Endothelial cell of umbilical vein (primary cell): ENCODE results near the gene CDYL.

ENCODE experiments used
- EZH2 ChIP-seq: IDR thresholded peaks from 2 replicates; pipeline ENCODE4 v1.6.1; 2012; ENCODE audit warnings: borderline replicate concordance, low read depth, mild to moderate bottlenecking, moderate library complexity, low read length, inconsistent platforms; ENCODE audit not compliant: severe bottlenecking
- FOS ChIP-seq: IDR thresholded peaks from 2 replicates; pipeline ENCODE4 v1.6.1; 2011; ENCODE audit warnings: mild to moderate bottlenecking, low read length, moderate library complexity, borderline replicate concordance; ENCODE audit not compliant: insufficient read depth
- GATA2 ChIP-seq: IDR thresholded peaks from 2 replicates; pipeline ENCODE4 v1.7.0; 2011; ENCODE audit warnings: low read depth, mild to moderate bottlenecking, moderate library complexity, mixed read lengths, low read length; ENCODE audit not compliant: insufficient read length, insufficient read depth
- JUN ChIP-seq: IDR thresholded peaks from 2 replicates; pipeline ENCODE4 v1.6.1; 2011; ENCODE audit warnings: borderline replicate concordance, low read depth; ENCODE audit not compliant: insufficient read length, insufficient read depth
- MYC ChIP-seq: IDR thresholded peaks from one replicate; pipeline ENCODE4 v1.6.1; 2011; ENCODE audit warnings: mild to moderate bottlenecking, low read depth, low read length
- POLR2A ChIP-seq: IDR thresholded peaks from 2 replicates; pipeline ENCODE4 v1.6.1; 2012; ENCODE audit warnings: low read depth, mild to moderate bottlenecking, control low read depth, low read length
- POLR2AphosphoS5 ChIP-seq: IDR thresholded peaks from 2 replicates; pipeline ENCODE4 v1.6.1; 2012; ENCODE audit warnings: low read depth, mild to moderate bottlenecking, control low read depth, low read length, moderate library complexity; ENCODE audit not compliant: insufficient read depth
- TF ChIP-seq, protein P1 (sequence below), 2 donors: IDR thresholded peaks; 1 replicate in 1 of 2; 2 replicates in 1 of 2; pipeline ENCODE4 v1.5.1; 2011; ENCODE audit warnings: low read length in 2 of 2, mild to moderate bottlenecking in 2 of 2, moderate library complexity in 2 of 2, control low read depth in 1 of 2, inconsistent platforms in 1 of 2, low read depth in 1 of 2; ENCODE audit not compliant: insufficient read depth in 1 of 2; ENCODE audit errors: extremely low read depth in 1 of 2

DNA sequence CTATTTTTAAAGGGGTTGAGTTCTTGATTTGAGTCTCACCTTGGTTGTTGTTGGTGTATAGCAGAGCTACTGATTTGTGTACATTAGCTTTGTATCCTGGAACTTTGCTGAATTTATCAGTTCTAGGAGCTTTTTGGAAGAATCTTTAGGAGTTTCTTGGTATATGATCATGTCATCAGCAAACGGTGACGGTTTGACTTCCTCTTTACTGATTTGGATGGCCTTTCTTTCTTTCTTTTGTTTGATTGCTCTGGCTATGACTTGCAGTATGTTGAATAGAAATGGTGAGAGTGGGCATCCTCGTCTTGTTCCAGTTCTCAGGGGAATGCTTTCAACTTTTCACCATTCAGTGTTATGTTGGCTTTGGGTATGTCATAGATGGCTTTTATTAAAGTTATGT lies 64.0 kb downstream of the CDYL start:
- no peak for TF ChIP-seq EZH2
- TF ChIP-seq, protein P1, sequence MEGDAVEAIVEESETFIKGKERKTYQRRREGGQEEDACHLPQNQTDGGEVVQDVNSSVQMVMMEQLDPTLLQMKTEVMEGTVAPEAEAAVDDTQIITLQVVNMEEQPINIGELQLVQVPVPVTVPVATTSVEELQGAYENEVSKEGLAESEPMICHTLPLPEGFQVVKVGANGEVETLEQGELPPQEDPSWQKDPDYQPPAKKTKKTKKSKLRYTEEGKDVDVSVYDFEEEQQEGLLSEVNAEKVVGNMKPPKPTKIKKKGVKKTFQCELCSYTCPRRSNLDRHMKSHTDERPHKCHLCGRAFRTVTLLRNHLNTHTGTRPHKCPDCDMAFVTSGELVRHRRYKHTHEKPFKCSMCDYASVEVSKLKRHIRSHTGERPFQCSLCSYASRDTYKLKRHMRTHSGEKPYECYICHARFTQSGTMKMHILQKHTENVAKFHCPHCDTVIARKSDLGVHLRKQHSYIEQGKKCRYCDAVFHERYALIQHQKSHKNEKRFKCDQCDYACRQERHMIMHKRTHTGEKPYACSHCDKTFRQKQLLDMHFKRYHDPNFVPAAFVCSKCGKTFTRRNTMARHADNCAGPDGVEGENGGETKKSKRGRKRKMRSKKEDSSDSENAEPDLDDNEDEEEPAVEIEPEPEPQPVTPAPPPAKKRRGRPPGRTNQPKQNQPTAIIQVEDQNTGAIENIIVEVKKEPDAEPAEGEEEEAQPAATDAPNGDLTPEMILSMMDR (IDR thresholded peaks at IDR 0.05; ENCODE audit: extremely low read depth in 1 of 2, insufficient read depth in 1 of 2, low read depth in 1 of 2, low read length in 2 of 2), result no peak
- no peak for TF ChIP-seq JUN
- no peak for TF ChIP-seq POLR2AphosphoS5
- no peak for TF ChIP-seq GATA2
- TF ChIP-seq FOS, result no peak
- TF ChIP-seq POLR2A, result no peak
- TF ChIP-seq MYC, result no peak
